Measurements from ENCODE around the gene NRIP2. TPM values are rescaled to one million over a fixed set of nuclear protein-coding genes. Genes with fewer than 3 reads are reported as not detected.

NRIP2 gene
- total RNA-seq, 4 donors from 2014 or later, result 0.38 to 1.6 TPM; not detected in 2

DNA sequence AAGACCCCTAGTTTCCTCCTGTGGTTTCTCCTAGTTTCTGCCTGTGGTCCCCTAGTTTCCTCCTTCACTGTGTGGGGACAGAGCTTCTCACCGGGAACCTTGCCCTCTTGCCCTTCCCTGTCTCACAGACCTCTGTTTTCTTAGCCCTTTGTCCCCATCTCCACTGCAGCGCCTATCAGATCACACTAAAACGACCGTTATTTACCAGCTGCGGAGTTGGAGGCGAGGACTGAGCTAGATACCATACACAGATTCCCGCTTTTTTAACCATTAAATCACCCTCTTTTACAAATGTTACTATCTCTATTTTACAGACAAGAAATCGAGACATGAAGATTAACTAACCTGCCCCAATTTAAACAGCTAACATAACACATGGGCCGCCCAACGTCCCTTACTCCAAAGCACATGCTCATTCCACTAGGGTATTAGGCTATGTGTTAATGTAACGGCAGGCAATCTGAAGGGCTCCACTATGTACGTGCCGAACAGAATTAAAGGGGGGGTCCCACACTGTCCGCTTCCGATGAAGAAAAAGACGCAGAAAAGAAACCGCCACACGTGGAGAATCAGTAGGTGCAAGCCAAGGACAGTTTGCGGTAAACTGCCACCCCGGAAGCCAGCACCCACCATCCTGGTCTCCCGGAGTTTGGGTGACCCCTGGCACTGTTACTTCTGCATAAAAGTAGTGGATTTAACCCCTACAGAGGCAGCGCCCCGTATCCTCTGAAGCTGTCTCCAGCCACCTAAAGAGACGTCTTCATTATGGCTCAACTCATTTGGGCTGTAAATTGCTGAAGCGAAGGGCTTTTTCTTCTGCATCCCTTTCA lies 41.9 kb downstream of the NRIP2 start:
- Histone ChIP-seq H3K9me3 (no peaks in the 10 kb centered on the region), H3K36me3 (peaks cover 0 to 11% (median 4%) of the 10 kb centered on the region in 3 donors), H3K4me1 (peaks cover 0 to 30% (median 22%) of the 10 kb centered on the region in 3 donors), H3K4me3 (no peak overlapping the region), H3K27me3 (no peaks in the 10 kb centered on the region), H3K27ac (no peak overlapping the region)
- DNase-seq, result no peak
- 82 to 86% methylated on average over 25 of the region's 25 CpGs for WGBS, 2 donors
- no peak for TF ChIP-seq POLR2A (IDR thresholded peaks at IDR 0.05)
- TF ChIP-seq, protein P1, sequence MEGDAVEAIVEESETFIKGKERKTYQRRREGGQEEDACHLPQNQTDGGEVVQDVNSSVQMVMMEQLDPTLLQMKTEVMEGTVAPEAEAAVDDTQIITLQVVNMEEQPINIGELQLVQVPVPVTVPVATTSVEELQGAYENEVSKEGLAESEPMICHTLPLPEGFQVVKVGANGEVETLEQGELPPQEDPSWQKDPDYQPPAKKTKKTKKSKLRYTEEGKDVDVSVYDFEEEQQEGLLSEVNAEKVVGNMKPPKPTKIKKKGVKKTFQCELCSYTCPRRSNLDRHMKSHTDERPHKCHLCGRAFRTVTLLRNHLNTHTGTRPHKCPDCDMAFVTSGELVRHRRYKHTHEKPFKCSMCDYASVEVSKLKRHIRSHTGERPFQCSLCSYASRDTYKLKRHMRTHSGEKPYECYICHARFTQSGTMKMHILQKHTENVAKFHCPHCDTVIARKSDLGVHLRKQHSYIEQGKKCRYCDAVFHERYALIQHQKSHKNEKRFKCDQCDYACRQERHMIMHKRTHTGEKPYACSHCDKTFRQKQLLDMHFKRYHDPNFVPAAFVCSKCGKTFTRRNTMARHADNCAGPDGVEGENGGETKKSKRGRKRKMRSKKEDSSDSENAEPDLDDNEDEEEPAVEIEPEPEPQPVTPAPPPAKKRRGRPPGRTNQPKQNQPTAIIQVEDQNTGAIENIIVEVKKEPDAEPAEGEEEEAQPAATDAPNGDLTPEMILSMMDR (IDR thresholded peaks at IDR 0.05), result no peak
- intact Hi-C loops (cut with DNase I), result no loop called here

DNA sequence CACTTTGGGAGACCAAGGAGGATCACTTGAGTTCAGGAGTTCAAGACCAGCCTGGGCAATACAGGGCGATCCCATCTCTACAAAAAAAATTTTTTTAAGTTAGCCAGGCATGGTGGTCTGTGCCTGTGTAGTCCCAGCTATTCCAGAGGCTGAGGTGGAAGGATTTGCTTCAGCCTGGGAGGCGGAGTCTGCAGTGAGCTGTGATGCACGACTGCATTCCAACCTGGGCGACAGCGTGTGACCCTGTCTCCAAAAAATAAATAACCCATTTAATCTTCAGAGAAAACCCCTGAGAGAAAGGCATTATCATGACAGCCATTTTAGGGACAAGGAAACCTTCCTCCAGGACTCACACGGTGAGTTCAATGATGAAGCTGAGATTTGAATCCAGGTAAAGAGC lies 43.7 kb downstream of the NRIP2 start:
- no peak for DNase-seq

DNA sequence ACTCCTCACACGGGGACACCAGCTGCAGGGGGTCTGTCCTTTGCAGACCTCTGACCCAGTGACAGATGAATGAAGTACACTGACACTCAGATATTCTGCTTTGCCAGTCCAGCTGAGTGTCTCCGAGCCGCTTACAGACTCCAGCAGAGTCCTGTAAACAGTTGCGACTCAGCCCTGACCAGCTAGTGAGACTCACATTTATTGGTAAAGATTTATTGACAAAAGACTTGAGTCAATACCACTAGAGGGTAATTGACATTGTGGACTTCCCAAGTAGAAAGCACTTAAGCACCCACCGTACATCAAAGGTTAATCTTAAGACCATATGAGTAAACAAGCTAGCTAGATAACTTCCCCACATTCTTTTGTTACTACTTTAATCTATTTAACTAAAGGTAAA lies 49.8 kb downstream of the NRIP2 start:
- Histone ChIP-seq H3K36me3 (no peaks in the 10 kb centered on the region), H3K27me3 (peaks cover 0 to 27% (median 0%) of the 10 kb centered on the region in 4 donors), H3K4me3 (no peak overlapping the region), H3K9me3 (no peaks in the 10 kb centered on the region), H3K27ac (no peak overlapping the region), H3K4me1 (peaks cover 5 to 10% (median 8%) of the 10 kb centered on the region in 3 donors)
- TF ChIP-seq, protein P1 (IDR thresholded peaks at IDR 0.05), result no peak
- TF ChIP-seq POLR2A (IDR thresholded peaks at IDR 0.05), result no peak
- DNase-seq, result no peak
- intact Hi-C loops (cut with DNase I), result no loop called here
- 62 to 66% methylated on average over 5 of the region's 5 CpGs for WGBS, 2 donors

More for the DNA sequence above, 43.7 kb downstream of the NRIP2 start:
- WGBS, 2 donors, result 75 to 80% methylated on average over 6 of the region's 6 CpGs
- intact Hi-C loops (cut with DNase I), result no loop called here
- no peak for TF ChIP-seq POLR2A (IDR thresholded peaks at IDR 0.05)
- TF ChIP-seq, protein P1 (IDR thresholded peaks at IDR 0.05), result no peak
- Histone ChIP-seq H3K27ac (no peak overlapping the region), H3K4me3 (no peak overlapping the region), H3K36me3 (no peaks in the 10 kb centered on the region), H3K9me3 (no peaks in the 10 kb centered on the region), H3K4me1 (peaks cover 0 to 12% (median 5%) of the 10 kb centered on the region in 3 donors), H3K27me3 (no peaks in the 10 kb centered on the region)

DNA sequence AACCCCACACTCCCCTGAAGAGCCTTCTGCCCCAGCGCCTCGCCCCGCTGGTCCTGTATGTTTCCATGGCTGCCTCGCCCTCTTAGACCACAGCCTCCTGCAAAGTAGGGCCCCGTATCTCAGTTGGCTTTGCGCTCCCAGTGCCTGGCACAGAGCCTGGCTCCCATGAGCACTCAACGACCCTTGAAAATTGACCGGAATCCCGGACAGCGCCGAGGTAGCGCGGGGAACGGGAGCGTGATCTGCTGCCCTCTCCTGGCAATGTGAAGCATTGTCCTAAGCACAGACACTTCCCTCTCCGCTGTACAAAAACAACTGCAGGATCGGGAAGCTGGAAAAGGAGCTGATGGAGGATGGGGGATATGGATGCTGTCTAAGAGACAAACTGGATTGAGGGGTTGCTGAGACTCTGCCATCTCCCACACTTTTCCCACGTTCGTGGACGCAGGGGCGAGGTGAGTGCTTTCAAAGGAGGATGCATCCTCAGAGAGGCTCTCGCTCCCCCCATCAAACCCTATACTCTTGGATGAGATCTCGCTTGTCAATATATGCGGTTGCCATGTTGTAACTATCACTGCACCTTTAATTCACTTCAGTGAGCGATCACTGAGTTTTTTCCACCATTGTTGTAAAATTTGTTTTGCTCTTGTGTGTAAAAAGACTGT lies 50.8 kb downstream of the NRIP2 start:
- intact Hi-C loops (cut with DNase I), result no loop called here
- peak overlapping the region in 2 of 4 donors; percentile 24 to 54 for H3K4me3 ChIP-seq
- no peaks in the 10 kb centered on the region for H3K36me3 ChIP-seq

More for the DNA sequence above, 50.8 kb downstream of the NRIP2 start:
- TF ChIP-seq, protein P1 (IDR thresholded peaks at IDR 0.05), result peak; percentile 60 to 85 (median 76)
- no peak for TF ChIP-seq POLR2A (IDR thresholded peaks at IDR 0.05)
- 14 to 21% methylated on average over 14 to 18 of the region's 25 CpGs for WGBS, 2 donors
- Histone ChIP-seq H3K4me1 (peaks cover 5 to 14% (median 8%) of the 10 kb centered on the region in 3 donors), H3K27me3 (peaks cover 0 to 27% (median 0%) of the 10 kb centered on the region in 4 donors), H3K9me3 (no peaks in the 10 kb centered on the region), H3K27ac (no peak overlapping the region)
- no peak for DNase-seq

Data from esophagus squamous epithelium (tissue), 5 donors.